Measurements from ENCODE around the gene KLHL34.

Gene KLHL34

GRCh38 chrX:21656587-21657317, 1.4 kb downstream of the KLHL34 start:
- no peak overlapping the region for H3K14ac ChIP-seq (ENCODE audit: low read length in 2 of 2)
- H3K79me1 ChIP-seq (replicated peaks; ENCODE audit: low read length, poor library complexity, severe bottlenecking): no peaks in the 10 kb centered on the region
- H2BK120ac ChIP-seq (ENCODE audit: low read depth, low read length): no peak overlapping the region
- 96% methylated on average over 31 of the region's 61 CpGs for WGBS
- H3K27me3 ChIP-seq (ENCODE audit: control insufficient read depth in 1 of 2, insufficient read depth in 1 of 2, low read length in 2 of 2): peaks cover 0 to 11% of the 10 kb centered on the region in 2 experiments
- no peak overlapping the region for H3K4me3 ChIP-seq (ENCODE audit: insufficient read depth in 1 of 2, low read depth in 1 of 2, low read length in 2 of 2)
- no peaks in the 10 kb centered on the region for H3K9me3 ChIP-seq (ENCODE audit: control insufficient read depth, low read length)
- H3K4ac ChIP-seq (ENCODE audit: low read depth in 1 of 2, low read length in 2 of 2): no peak overlapping the region
- H2AK5ac ChIP-seq (ENCODE audit: low read length, severe bottlenecking): no peak overlapping the region
- no peak overlapping the region for H2BK15ac ChIP-seq (ENCODE audit: low read depth, poor library complexity, severe bottlenecking)
- no peak overlapping the region for H4K8ac ChIP-seq (ENCODE audit: low read length)
- no peak overlapping the region for H2AFZ ChIP-seq (ENCODE audit: low read depth, low read length)
- H3K4me2 ChIP-seq (ENCODE audit: low read length, poor library complexity, severe bottlenecking): no peak overlapping the region
- no peaks in the 10 kb centered on the region for H3K36me3 ChIP-seq (ENCODE audit: control insufficient read depth in 1 of 2, insufficient read depth in 2 of 2, low read depth in 1 of 2, low read length in 2 of 2)
- no peak overlapping the region for H3K9ac ChIP-seq (ENCODE audit: low read length)
- H3K23ac ChIP-seq (ENCODE audit: low read length in 2 of 2): no peak overlapping the region
- H3K4me1 ChIP-seq (ENCODE audit: control insufficient read depth, insufficient read depth, low read depth, low read length): no peaks in the 10 kb centered on the region
- DNase-seq: no peak
- H4K91ac ChIP-seq (ENCODE audit: low read length): no peak overlapping the region
- no peak overlapping the region for H3K27ac ChIP-seq (ENCODE audit: low read length, poor library complexity, severe bottlenecking)
- no peak overlapping the region for H3K18ac ChIP-seq (ENCODE audit: low read depth in 1 of 2, low read length in 2 of 2)
- no peak overlapping the region for H2BK5ac ChIP-seq (ENCODE audit: low read depth, low read length, poor library complexity, severe bottlenecking)
- no peak overlapping the region for H2BK12ac ChIP-seq (ENCODE audit: low read length in 2 of 2)

DNA sequence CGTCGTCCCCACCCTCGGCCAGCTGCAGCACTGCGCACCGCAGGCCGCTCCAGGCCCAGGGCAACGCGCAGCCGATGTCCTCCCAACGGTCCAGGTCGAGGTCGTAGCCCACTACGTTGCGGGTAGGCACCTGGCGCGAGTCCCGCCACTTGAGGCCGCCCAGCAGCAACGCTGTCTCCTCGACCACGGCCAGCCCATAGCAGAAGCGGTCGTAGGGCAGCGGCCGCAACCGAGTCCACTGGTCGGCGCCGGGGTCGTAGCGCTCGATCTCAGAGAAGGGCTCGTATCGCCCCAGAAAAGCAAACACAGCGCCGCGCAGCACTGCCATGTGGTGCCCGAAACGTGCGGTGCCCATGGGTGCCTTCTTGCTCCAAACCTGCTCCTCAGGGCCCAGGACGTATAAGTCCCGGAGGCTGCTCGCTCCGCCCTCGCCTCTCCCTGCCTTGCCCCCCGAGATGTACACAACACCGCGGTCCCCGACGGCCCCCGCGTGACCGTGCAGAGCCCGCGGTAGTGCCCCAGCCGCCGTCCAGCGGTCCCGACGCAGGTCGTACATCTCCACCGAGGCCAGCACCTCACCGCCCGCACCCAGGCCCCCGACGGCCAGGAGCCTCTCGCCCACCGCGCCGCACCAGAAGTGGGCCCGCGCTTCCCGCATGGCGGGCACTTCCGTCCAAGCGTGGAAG, 2.1 kb downstream of the KLHL34 start:
- no peaks in the 10 kb centered on the region for H3K4me1 ChIP-seq (ENCODE audit: control insufficient read depth, insufficient read depth, low read depth, low read length)
- H3K4me3 ChIP-seq (ENCODE audit: insufficient read depth in 1 of 2, low read depth in 1 of 2, low read length in 2 of 2): peak overlapping the region in 1 of 2 experiments; percentile 22
- H3K36me3 ChIP-seq (ENCODE audit: control insufficient read depth in 1 of 2, insufficient read depth in 2 of 2, low read depth in 1 of 2, low read length in 2 of 2): no peaks in the 10 kb centered on the region
- H3K9me3 ChIP-seq (ENCODE audit: control insufficient read depth, low read length): no peaks in the 10 kb centered on the region
- H3K27me3 ChIP-seq (ENCODE audit: control insufficient read depth in 1 of 2, insufficient read depth in 1 of 2, low read length in 2 of 2): peaks cover 0 to 11% of the 10 kb centered on the region in 2 experiments
- no peak overlapping the region for H2BK12ac ChIP-seq (ENCODE audit: low read length in 2 of 2)
- no peak overlapping the region for H2AK5ac ChIP-seq (ENCODE audit: low read length, severe bottlenecking)
- H3K4ac ChIP-seq (ENCODE audit: low read depth in 1 of 2, low read length in 2 of 2): no peak overlapping the region
- no peak overlapping the region for H2BK120ac ChIP-seq (ENCODE audit: low read depth, low read length)
- no peak overlapping the region for H3K9ac ChIP-seq (ENCODE audit: low read length)
- H3K14ac ChIP-seq (ENCODE audit: low read length in 2 of 2): no peak overlapping the region
- no peak overlapping the region for H2BK5ac ChIP-seq (ENCODE audit: low read depth, low read length, poor library complexity, severe bottlenecking)
- H3K27ac ChIP-seq (ENCODE audit: low read length, poor library complexity, severe bottlenecking): no peak overlapping the region
- H4K91ac ChIP-seq (ENCODE audit: low read length): no peak overlapping the region
- H3K18ac ChIP-seq (ENCODE audit: low read depth in 1 of 2, low read length in 2 of 2): no peak overlapping the region
- no peak overlapping the region for H4K8ac ChIP-seq (ENCODE audit: low read length)
- H2AFZ ChIP-seq (ENCODE audit: low read depth, low read length): no peak overlapping the region
- no peak for DNase-seq
- no peaks in the 10 kb centered on the region for H3K79me1 ChIP-seq (replicated peaks; ENCODE audit: low read length, poor library complexity, severe bottlenecking)
- 95% methylated on average over 45 of the region's 76 CpGs for WGBS
- no peak overlapping the region for H3K4me2 ChIP-seq (ENCODE audit: low read length, poor library complexity, severe bottlenecking)
- H3K23ac ChIP-seq (ENCODE audit: low read length in 2 of 2): no peak overlapping the region
- no peak overlapping the region for H2BK15ac ChIP-seq (ENCODE audit: low read depth, poor library complexity, severe bottlenecking)

GRCh38 chrX:21645886-21646285, 12.2 kb downstream of the KLHL34 start:
- no peaks in the 10 kb centered on the region for H3K4me1 ChIP-seq (ENCODE audit: control insufficient read depth, insufficient read depth, low read depth, low read length)
- no peak overlapping the region for H2BK15ac ChIP-seq (ENCODE audit: low read depth, poor library complexity, severe bottlenecking)
- no peak overlapping the region for H3K4me3 ChIP-seq (ENCODE audit: insufficient read depth in 1 of 2, low read depth in 1 of 2, low read length in 2 of 2)
- H3K79me1 ChIP-seq (replicated peaks; ENCODE audit: low read length, poor library complexity, severe bottlenecking): no peaks in the 10 kb centered on the region
- H4K8ac ChIP-seq (ENCODE audit: low read length): no peak overlapping the region
- H3K4ac ChIP-seq (ENCODE audit: low read depth in 1 of 2, low read length in 2 of 2): no peak overlapping the region
- H3K9me3 ChIP-seq (ENCODE audit: control insufficient read depth, low read length): no peaks in the 10 kb centered on the region
- H4K91ac ChIP-seq (ENCODE audit: low read length): no peak overlapping the region
- H3K27me3 ChIP-seq (ENCODE audit: control insufficient read depth in 1 of 2, insufficient read depth in 1 of 2, low read length in 2 of 2): no peaks in the 10 kb centered on the region
- no peak overlapping the region for H2AFZ ChIP-seq (ENCODE audit: low read depth, low read length)
- no peak overlapping the region for H3K4me2 ChIP-seq (ENCODE audit: low read length, poor library complexity, severe bottlenecking)
- H3K27ac ChIP-seq (ENCODE audit: low read length, poor library complexity, severe bottlenecking): no peak overlapping the region
- no peak overlapping the region for H3K18ac ChIP-seq (ENCODE audit: low read depth in 1 of 2, low read length in 2 of 2)
- H3K36me3 ChIP-seq (ENCODE audit: control insufficient read depth in 1 of 2, insufficient read depth in 2 of 2, low read depth in 1 of 2, low read length in 2 of 2): no peaks in the 10 kb centered on the region
- no peak overlapping the region for H2AK5ac ChIP-seq (ENCODE audit: low read length, severe bottlenecking)
- no peak overlapping the region for H3K9ac ChIP-seq (ENCODE audit: low read length)
- H2BK120ac ChIP-seq (ENCODE audit: low read depth, low read length): no peak overlapping the region
- no peak overlapping the region for H2BK5ac ChIP-seq (ENCODE audit: low read depth, low read length, poor library complexity, severe bottlenecking)
- no peak overlapping the region for H3K14ac ChIP-seq (ENCODE audit: low read length in 2 of 2)
- no peak overlapping the region for H2BK12ac ChIP-seq (ENCODE audit: low read length in 2 of 2)
- no CpG with 5 or more reads among the region's 3 CpGs for WGBS
- no peak for DNase-seq
- no peak overlapping the region for H3K23ac ChIP-seq (ENCODE audit: low read length in 2 of 2)

DNA sequence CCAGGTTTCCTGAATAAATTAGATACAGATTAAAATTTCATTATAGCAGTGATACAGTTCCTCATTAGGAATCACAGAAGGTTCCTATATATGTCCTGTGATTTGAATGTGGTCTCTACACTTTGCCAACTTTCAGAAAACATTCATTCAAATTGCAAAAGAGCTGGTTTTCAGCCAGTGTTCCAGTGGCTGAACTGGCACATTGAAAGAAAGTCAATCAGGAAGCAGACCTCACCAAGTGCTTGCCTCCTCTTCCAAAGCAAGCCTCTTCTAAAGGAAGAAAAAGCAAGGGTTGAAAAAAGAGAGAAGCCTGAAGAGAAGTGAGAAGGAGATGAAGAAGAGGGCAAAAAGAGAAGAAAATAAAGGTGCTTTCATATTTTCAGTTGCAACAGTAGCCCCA, 12.7 kb downstream of the KLHL34 start:
- DNase-seq: no peak
- H4K91ac ChIP-seq (ENCODE audit: low read length): no peak overlapping the region
- no peak overlapping the region for H4K8ac ChIP-seq (ENCODE audit: low read length)
- H3K18ac ChIP-seq (ENCODE audit: low read depth in 1 of 2, low read length in 2 of 2): no peak overlapping the region
- H2BK120ac ChIP-seq (ENCODE audit: low read depth, low read length): no peak overlapping the region
- H3K14ac ChIP-seq (ENCODE audit: low read length in 2 of 2): no peak overlapping the region
- H3K9me3 ChIP-seq (ENCODE audit: control insufficient read depth, low read length): no peaks in the 10 kb centered on the region
- no peaks in the 10 kb centered on the region for H3K4me1 ChIP-seq (ENCODE audit: control insufficient read depth, insufficient read depth, low read depth, low read length)
- H3K79me1 ChIP-seq (replicated peaks; ENCODE audit: low read length, poor library complexity, severe bottlenecking): no peaks in the 10 kb centered on the region
- H2BK5ac ChIP-seq (ENCODE audit: low read depth, low read length, poor library complexity, severe bottlenecking): no peak overlapping the region
- no peak overlapping the region for H3K4me2 ChIP-seq (ENCODE audit: low read length, poor library complexity, severe bottlenecking)
- H3K27me3 ChIP-seq (ENCODE audit: control insufficient read depth in 1 of 2, insufficient read depth in 1 of 2, low read length in 2 of 2): no peaks in the 10 kb centered on the region
- no peak overlapping the region for H3K9ac ChIP-seq (ENCODE audit: low read length)
- H3K4me3 ChIP-seq (ENCODE audit: insufficient read depth in 1 of 2, low read depth in 1 of 2, low read length in 2 of 2): no peak overlapping the region
- H3K27ac ChIP-seq (ENCODE audit: low read length, poor library complexity, severe bottlenecking): no peak overlapping the region
- H2AK5ac ChIP-seq (ENCODE audit: low read length, severe bottlenecking): no peak overlapping the region
- no peak overlapping the region for H2BK15ac ChIP-seq (ENCODE audit: low read depth, poor library complexity, severe bottlenecking)
- H3K23ac ChIP-seq (ENCODE audit: low read length in 2 of 2): no peak overlapping the region
- H3K36me3 ChIP-seq (ENCODE audit: control insufficient read depth in 1 of 2, insufficient read depth in 2 of 2, low read depth in 1 of 2, low read length in 2 of 2): no peaks in the 10 kb centered on the region
- no peak overlapping the region for H2BK12ac ChIP-seq (ENCODE audit: low read length in 2 of 2)
- H2AFZ ChIP-seq (ENCODE audit: low read depth, low read length): no peak overlapping the region
- H3K4ac ChIP-seq (ENCODE audit: low read depth in 1 of 2, low read length in 2 of 2): no peak overlapping the region
